ENCODE data around the gene SNX9. TPM values are rescaled to one million over a fixed set of nuclear protein-coding genes. Genes with fewer than 3 reads are reported as not detected.
"Not testable (repeated sequence)": the region's sequence is repeated elsewhere in the genome, so short reads cannot be mapped to it uniquely, and the experiment has no call there.

The SNX9 gene
- total RNA-seq, 1 experiment from 2014 or later: 35.3 TPM

DNA sequence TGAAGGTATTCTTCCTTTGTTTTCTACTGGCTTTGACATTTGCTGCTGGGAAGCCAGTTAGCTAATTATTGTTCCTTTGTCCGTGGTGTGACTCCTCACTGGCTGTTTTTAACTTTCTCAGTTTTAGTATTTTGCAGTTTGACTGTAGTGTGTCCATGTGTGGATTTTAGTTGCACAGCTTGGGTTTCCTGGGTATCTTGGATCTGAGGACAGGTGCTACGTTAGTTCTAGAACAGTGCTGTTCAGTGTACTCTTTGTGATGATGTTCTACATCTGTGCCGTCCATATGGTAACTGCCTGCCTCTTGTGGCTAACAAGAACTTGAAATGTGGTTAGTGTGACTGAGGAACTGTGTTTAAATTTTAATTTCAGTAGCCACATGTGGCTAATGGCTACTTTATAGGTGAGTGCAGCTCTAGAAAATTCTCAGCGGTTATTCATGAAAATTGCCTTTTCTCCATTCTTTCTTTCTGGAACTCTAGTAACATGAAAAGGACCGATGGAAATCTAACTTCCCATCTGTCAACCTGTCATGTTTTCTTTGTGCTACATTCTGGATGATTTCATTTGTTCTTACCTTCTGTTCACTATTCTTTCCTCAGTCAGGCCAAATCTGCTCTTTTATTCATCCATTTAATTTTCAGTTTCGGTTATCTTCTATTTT, 7.4 kb downstream of the SNX9 start:
- DNase-seq (ENCODE audit: extremely low read depth, low read depth): no peak

- no peak for DNase-seq (ENCODE audit: extremely low read depth, low read depth)
Observed at GRCh38 chr6:157831018-157831369, 7.9 kb downstream of the SNX9 start.

DNA sequence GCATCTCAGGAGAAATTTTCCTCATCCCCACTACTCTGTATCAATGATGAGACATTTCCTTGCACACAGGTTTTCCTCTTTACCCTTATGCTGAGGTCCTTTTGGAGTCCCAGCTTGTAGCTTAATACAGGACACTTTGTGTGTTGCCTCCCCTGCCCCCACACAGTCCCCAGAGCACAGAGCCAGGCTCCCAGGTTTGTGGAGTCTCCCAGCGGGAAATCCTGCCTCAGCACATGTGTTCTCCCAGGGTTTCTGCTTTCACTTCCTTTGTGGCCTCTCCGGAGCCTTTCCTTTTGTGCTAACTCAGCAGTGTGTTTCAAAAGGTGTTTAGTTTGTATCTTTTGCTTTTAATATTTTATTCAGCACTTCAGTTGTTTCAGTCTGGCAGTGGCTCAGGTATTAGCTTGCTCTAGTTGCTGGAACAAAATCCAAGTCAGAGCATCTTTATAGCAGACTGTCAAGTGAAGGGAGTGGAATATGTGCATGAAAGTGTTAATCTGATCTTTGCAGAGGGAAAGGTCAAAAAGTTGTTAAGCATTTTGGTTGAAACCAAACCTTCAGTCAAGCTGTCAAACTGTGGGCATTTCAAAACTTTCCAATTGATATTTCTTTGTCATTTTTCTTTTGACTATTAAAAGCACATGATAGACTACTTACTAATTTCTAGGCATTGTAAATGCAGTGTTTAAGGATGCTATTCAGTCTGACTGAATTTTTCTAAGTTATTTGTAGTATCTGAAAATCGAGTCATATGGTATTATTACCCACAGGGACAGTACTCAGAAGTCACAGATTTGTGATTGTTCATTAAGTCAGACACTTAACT, 8.6 kb downstream of the SNX9 start:
- no peak for DNase-seq (ENCODE audit: extremely low read depth, low read depth)

- DNase-seq (ENCODE audit: extremely low read depth, low read depth): no peak
Observed at GRCh38 chr6:157832250-157832967, 9.4 kb downstream of the SNX9 start.

GRCh38 chr6:157834549-157834948, 11.5 kb downstream of the SNX9 start:
- DNase-seq (ENCODE audit: extremely low read depth, low read depth): no peak

DNA sequence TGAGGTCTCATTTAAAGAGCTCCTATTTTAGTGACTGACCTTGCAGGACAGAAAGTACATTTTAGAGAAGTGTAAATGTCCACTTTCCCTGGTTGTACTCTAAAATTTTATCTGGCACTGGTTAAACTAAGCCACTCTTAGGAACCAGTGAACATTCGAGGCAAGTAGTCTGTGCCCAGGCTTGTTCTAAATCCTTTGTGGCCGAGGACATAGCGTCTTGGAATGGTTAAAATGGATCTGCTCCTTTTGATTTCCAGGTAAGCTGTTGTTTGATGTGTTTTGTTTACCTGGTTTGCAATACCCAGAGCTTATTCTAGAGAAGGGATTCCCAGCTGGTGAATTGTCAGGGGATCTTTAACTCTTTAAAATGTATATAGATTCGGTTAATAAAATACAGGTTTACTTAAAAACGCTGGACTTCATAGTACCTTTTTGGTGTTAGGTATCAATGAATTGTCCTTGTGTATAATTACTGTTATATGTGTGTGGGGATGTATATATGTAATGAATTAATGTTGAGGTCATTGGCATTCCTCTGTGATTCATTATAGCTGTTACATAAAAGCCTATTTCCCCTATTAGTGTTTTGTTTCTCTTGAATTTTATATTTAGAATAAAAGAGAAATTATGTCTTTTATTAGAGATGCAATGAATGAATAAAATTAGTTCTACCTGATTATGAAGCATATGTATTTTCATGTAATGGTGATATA, 15.8 kb downstream of the SNX9 start:
- DNase-seq (ENCODE audit: extremely low read depth, low read depth): no peak

DNA sequence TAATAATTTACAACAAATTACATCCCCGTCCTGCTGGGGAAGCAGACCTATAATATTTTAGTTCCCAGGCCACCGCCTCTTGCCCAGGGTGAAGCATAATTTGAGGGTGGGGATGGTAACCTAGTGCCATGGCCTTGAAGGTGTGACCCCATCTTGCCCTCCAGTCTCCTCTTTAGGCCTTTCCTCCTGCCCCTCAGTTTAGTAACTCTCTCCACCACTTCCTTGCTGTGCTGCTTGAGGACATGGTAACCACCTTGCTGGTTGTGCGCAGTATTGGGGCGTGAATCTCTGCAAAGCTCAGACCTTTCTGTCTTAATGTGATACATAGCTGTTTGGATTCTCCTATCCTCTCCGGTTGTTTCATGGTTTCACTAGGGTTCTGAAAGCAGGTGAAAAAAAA, 16.6 kb downstream of the SNX9 start:
- no peak for DNase-seq (ENCODE audit: extremely low read depth, low read depth)

DNA sequence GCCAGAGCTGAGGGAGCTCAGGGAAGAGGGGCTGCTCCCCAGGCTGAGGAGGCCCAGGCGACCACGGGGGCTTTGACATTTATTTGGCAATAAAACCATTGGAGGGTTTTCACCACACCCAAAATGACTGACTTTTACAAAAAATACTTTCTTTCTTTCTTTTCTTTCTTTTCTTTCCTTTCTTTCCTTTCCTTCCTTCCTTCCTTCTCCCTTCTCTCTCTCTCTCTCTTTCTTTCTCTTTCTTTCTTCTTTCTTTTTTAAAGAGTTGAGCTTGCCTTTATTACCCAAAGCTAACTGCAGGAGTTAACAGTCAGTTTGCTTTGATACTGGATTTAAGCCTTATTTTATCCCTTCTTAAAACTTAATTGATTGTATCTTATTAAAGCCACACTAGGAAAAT, 17.2 kb downstream of the SNX9 start:
- no peak for DNase-seq (ENCODE audit: extremely low read depth, low read depth)

DNA sequence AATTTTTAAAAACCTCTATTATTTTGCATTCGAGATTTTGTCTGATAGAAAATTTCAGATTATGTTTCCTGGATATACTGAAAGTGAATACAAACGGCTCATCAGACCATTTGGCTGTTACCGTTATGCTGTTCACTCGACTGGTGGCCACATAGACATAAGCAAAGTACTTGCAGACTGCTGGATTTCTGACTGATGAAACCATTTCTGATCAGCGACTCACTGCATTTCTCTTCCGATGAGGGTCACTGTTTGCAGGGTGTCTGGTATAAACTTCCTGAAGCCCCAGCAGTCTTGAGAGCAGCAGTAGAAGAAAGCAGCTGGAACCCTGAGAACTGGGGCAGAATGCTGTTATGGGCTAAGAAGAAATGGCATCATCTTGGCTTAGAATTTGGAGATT, 17.7 kb downstream of the SNX9 start:
- DNase-seq (ENCODE audit: extremely low read depth, low read depth): no peak

- DNase-seq (ENCODE audit: extremely low read depth, low read depth): no peak
Observed at GRCh38 chr6:157841211-157841840, 18.3 kb downstream of the SNX9 start.

GRCh38 chr6:157842212-157842611, 19.2 kb downstream of the SNX9 start:
- no peak for DNase-seq (ENCODE audit: extremely low read depth, low read depth)

- not testable (repeated sequence) for DNase-seq (ENCODE audit: extremely low read depth, low read depth)
Observed at GRCh38 chr6:157844196-157844595, 21.1 kb downstream of the SNX9 start.

DNA sequence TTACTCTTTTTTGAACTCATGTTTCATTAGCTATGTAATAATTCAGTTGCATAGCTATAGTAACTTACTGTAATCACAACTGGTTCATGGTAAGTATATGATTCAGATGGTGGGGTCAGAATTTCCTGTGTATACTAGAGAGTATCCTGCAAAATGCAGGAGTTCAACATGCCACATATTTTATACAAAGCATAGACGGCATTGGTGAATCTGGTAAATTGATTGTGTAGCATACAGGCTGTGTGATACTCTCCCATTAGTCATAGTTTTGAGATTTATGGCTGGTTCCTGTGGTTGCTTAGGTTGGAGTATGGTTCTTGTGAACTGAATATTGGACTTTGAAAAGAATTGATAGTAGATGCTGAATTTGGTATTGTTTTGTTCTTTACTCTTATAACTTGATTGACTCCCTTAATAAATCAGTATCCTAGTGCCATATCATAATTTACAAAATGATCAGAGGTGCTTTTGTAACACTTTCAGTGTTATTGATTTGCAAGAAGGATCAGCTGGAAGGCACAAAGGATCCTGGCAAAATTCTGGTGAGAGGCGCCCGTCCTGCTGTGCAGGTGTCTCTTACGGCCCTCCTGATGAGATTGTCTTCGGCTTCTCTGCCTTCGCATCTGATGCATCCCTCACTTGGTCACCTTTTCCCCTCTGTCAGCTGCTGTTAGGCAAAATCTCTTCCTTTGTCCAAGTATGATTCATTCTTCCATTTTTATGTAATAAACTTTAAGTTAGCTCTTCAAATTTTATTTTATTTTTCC, 22.6 kb downstream of the SNX9 start:
- DNase-seq (ENCODE audit: extremely low read depth, low read depth): no peak

DNA sequence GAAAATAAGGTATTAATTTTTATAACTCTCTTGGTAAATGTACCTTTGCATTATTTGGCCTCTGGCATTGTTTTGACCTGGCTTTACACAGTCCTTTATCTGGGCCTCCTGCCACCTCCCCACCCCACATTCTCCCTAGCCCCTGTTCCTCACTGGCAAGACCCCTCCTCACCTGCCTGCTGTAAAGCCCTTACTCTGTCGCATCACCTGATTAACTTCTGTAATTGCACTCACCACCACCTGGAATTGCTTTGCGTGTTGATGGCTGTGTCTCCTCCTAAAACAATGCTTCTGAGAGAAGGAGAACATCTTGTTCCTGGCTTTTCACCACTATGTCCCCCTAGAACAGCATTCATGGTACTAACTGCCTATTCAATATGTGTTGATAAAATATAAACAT, 24.8 kb downstream of the SNX9 start:
- no peak for DNase-seq (ENCODE audit: extremely low read depth, low read depth)

DNA sequence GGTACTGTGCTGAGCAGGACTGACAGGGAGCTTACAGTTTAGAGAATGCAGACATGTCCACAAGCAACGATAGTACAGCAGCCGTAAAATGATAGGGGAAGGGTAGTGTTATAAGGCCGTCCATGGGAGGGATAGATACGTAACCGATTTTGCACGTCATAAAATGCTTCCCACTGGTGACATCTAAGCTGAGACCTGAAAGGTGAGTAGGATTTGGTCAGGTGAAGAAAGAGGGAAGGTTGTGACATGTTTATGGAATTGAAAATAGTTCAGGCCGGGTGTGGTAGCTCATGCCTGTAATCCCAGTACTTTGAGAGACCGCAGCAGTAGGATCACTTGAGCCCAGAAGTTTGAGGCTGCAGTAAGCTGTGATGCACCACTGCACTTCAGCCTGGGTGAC, 25.6 kb downstream of the SNX9 start:
- DNase-seq (ENCODE audit: extremely low read depth, low read depth): no peak

- DNase-seq (ENCODE audit: extremely low read depth, low read depth): no peak
Observed at GRCh38 chr6:157849288-157850017, 26.4 kb downstream of the SNX9 start.

GRCh38 chr6:157850030-157850429, 27.0 kb downstream of the SNX9 start:
- DNase-seq (ENCODE audit: extremely low read depth, low read depth): no peak

- DNase-seq (ENCODE audit: extremely low read depth, low read depth): no peak
Observed at GRCh38 chr6:157853018-157853805, 30.2 kb downstream of the SNX9 start.
